Esophagus muscularis mucosa (tissue), 3 donors: ENCODE results near the gene TBC1D14.

Source experiments
- CTCF ChIP-seq, 3 experiments: fragments of 200-600 bp in 2 of 3; fragments of 450-650 bp in 1 of 3; sonication (generic) in 2 of 3; IDR thresholded peaks; one replicate each; pipeline ENCODE4 v1.5.1; 2017 to 2019; ENCODE audit warnings: antibody characterized with exemption in 3 of 3, mild to moderate bottlenecking in 2 of 3, moderate library complexity in 1 of 3
- POLR2A ChIP-seq: fragments of 450-650 bp; IDR thresholded peaks from one replicate; pipeline ENCODE4 v1.6.1; 2017; ENCODE audit warnings: antibody characterized with exemption, moderate library complexity, mild to moderate bottlenecking, low read depth

GRCh38 chr4:6876440-6876839, 33.2 kb upstream of the TBC1D14 start:
- no peak for TF ChIP-seq CTCF (IDR thresholded peaks at IDR 0.05)
- TF ChIP-seq POLR2A = no peak
